AG04449 (cell line): ENCODE data around the gene USP31.

Experiments used
- CTCF ChIA-PET: fragments of 350-600 bp; formaldehyde crosslinking; extraction: SDS; loops from one replicate; lab custom pipeline; 2021; ENCODE audit warnings: antibody characterized with exemption; lab: Yijun Ruan, JAX
- POLR2A ChIA-PET: fragments of 400-600, 350-600 bp; formaldehyde crosslinking; extraction: SDS; loops from one replicate; lab custom pipeline; 2020; ENCODE audit warnings: antibody characterized with exemption, inconsistent platforms; lab: Yijun Ruan, JAX
- DNase-seq: peaks from one replicate; pipeline ENCODE4 v3.0.0-alpha.2; 2010; ENCODE audit warnings: low read depth, low spot score
- H3K4me3 ChIP-seq: 2 replicates; pipeline ENCODE4 v1.5.1; 2011; ENCODE audit warnings: low read depth, mild to moderate bottlenecking, control low read depth, low read length
- CTCF ChIP-seq: IDR thresholded peaks from one replicate; pipeline ENCODE4 v1.5.1; 2011; ENCODE audit warnings: mild to moderate bottlenecking, moderate library complexity, low read length, control low read depth, inconsistent platforms; ENCODE audit not compliant: insufficient read depth; ENCODE audit errors: missing control alignments

The USP31 gene

GRCh38 chr16:23014592-23014991 is 134.7 kb downstream of the USP31 start:
- no peak for DNase-seq
- ChIA-PET POLR2A (no interaction called here), CTCF (no interaction called here)
- H3K4me3 ChIP-seq = no peak overlapping the region
- TF ChIP-seq CTCF = no peak
